H1 (cell line): Measurements from ENCODE around the gene SLC5A11. TPM values are rescaled to one million over a fixed set of nuclear protein-coding genes. Genes with fewer than 3 reads are reported as not detected.

Experiments
- CTCF ChIA-PET: fragments of 300-600 bp; sonication (Branson Sonifier 250); formaldehyde crosslinking; loops from one replicate; lab custom pipeline; 2021; ENCODE audit not compliant: partially characterized antibody; lab: Charles Lee
- POLR2A ChIA-PET: fragments of 300-600 bp; sonication (Branson Sonifier 250); formaldehyde crosslinking; loops from one replicate; lab custom pipeline; 2021; ENCODE audit warnings: inconsistent platforms; ENCODE audit not compliant: partially characterized antibody; lab: Charles Lee
- DNase-seq, 2 experiments: peaks; one replicate each; pipeline versions ENCODE4 v3.0.0 to v3.0.0-alpha.2; 2010 to 2022; ENCODE audit warnings: low spot score in 2 of 2, low read depth in 1 of 2, mixed read lengths in 1 of 2
- FAIRE-seq: peaks from 2 replicates; lab custom pipeline; 2011; peaks lifted over from hg19 to GRCh38; lab: Jason Lieb, UNC
- H2AFZ ChIP-seq: 2 replicates; pipeline ENCODE4 v1.8.1; 2012; ENCODE audit warnings: low read length, inconsistent platforms
- H2AK5ac ChIP-seq: 2 replicates; pipeline ENCODE4 v1.6.1; 2013; ENCODE audit warnings: low read depth, low read length
- H2BK120ac ChIP-seq: replicated peaks from 2 replicates; pipeline ENCODE3; 2013; ENCODE audit warnings: low read depth, low read length, inconsistent platforms
- H2BK12ac ChIP-seq: 2 replicates; pipeline ENCODE4 v1.6.1; 2013; ENCODE audit warnings: low read depth, low read length
- H2BK15ac ChIP-seq: 2 replicates; pipeline ENCODE4 v1.6.1; 2013; ENCODE audit warnings: low read length
- H2BK20ac ChIP-seq: 2 replicates; pipeline ENCODE4 v1.6.1; 2013; ENCODE audit warnings: low read length
- H2BK5ac ChIP-seq: 2 replicates; pipeline ENCODE4 v1.6.1; 2013; ENCODE audit warnings: low read depth, low read length
- H3K14ac ChIP-seq: 2 replicates; pipeline ENCODE4 v1.6.1; 2013; ENCODE audit warnings: inconsistent platforms; ENCODE audit not compliant: insufficient read length
- H3K18ac ChIP-seq: 2 replicates; pipeline ENCODE4 v1.6.1; 2013; ENCODE audit warnings: low read length; ENCODE audit errors: extremely low read depth
- H3K23ac ChIP-seq: 2 replicates; pipeline ENCODE4 v1.6.1; 2013; ENCODE audit warnings: inconsistent platforms; ENCODE audit not compliant: insufficient read length
- H3K23me2 ChIP-seq: 2 replicates; pipeline ENCODE4 v1.6.1; 2013; ENCODE audit warnings: low read depth, low read length
- H3K27ac ChIP-seq: 2 replicates; pipeline ENCODE4 v1.6.1; 2011; ENCODE audit warnings: low read depth, low read length, inconsistent platforms
- H3K27me3 ChIP-seq, 4 experiments: replicated peaks in 1 of 4; 1 replicate in 1 of 4; 2 replicates in 3 of 4; pipeline versions ENCODE4 v1.6.1 to v1.8.1; 2011 to 2013; ENCODE audit warnings: low read length in 3 of 4, mild to moderate bottlenecking in 3 of 4, inconsistent platforms in 2 of 4, mixed read lengths in 2 of 4, moderate library complexity in 1 of 4; ENCODE audit not compliant: control insufficient read depth in 3 of 4, insufficient read depth in 3 of 4; ENCODE audit errors: extremely low read depth in 1 of 4
- H3K36me3 ChIP-seq, 4 experiments: 2 replicates each; pipeline versions ENCODE4 v1.6.1 to v1.8.1; 2011 to 2013; ENCODE audit warnings: mild to moderate bottlenecking in 4 of 4, low read length in 3 of 4, moderate library complexity in 2 of 4, control low read depth in 1 of 4, inconsistent platforms in 1 of 4; ENCODE audit not compliant: insufficient read depth in 4 of 4, control insufficient read depth in 2 of 4
- H3K4ac ChIP-seq: replicated peaks from 2 replicates; pipeline ENCODE3; 2013; ENCODE audit warnings: low read length, low read depth, mixed read lengths, inconsistent platforms; ENCODE audit not compliant: insufficient read length
- H3K4me1 ChIP-seq, 4 experiments: replicated peaks in 1 of 4; 1 replicate in 1 of 4; 2 replicates in 3 of 4; pipeline versions ENCODE4 v1.6.1 to v1.8.1; 2011 to 2013; ENCODE audit warnings: low read length in 3 of 4, inconsistent platforms in 2 of 4, mixed read lengths in 1 of 4; ENCODE audit not compliant: insufficient read depth in 4 of 4, control insufficient read depth in 3 of 4
- H3K4me2 ChIP-seq, 2 experiments: 2 replicates each; pipeline versions ENCODE4 v1.6.1 to v1.8.1; 2011 to 2013; ENCODE audit warnings: low read depth in 2 of 2, low read length in 2 of 2, control low read depth in 1 of 2, inconsistent platforms in 1 of 2, mild to moderate bottlenecking in 1 of 2; ENCODE audit not compliant: insufficient read depth in 1 of 2
- H3K4me3 ChIP-seq, 4 experiments: fragments of 200-600, 300-600 bp in 1 of 4; sonication (generic), shearing (Covaris generic), sonication (Bioruptor Twin) in 1 of 4; 2 replicates each; pipeline versions ENCODE4 v1.5.1 to v1.8.1; 2011 to 2016; ENCODE audit warnings: low read length in 4 of 4, low read depth in 3 of 4, control low read depth in 2 of 4, inconsistent platforms in 2 of 4, mild to moderate bottlenecking in 2 of 4, mixed read lengths in 1 of 4, moderate library complexity in 1 of 4; ENCODE audit not compliant: insufficient read depth in 2 of 4; ENCODE audit errors: extremely low read depth in 1 of 4
- H3K56ac ChIP-seq: replicated peaks from 2 replicates; pipeline ENCODE3; 2013; ENCODE audit warnings: low read depth, mild to moderate bottlenecking, mixed read lengths, low read length, inconsistent platforms; ENCODE audit not compliant: insufficient read length
- H3K79me1 ChIP-seq: 2 replicates; pipeline ENCODE4 v1.6.1; 2013; ENCODE audit warnings: low read depth, low read length, control low read depth
- H3K79me2 ChIP-seq, 2 experiments: 2 replicates each; pipeline versions ENCODE4 v1.6.1 to v1.8.1; 2012 to 2013; ENCODE audit warnings: low read length in 2 of 2, mild to moderate bottlenecking in 2 of 2, inconsistent platforms in 1 of 2; ENCODE audit not compliant: insufficient read depth in 2 of 2, control insufficient read depth in 1 of 2
- H3K9ac ChIP-seq, 4 experiments: replicated peaks in 1 of 4; 1 replicate in 1 of 4; 2 replicates in 3 of 4; pipeline versions ENCODE4 v1.6.1 to v1.8.1; 2011 to 2013; ENCODE audit warnings: low read depth in 3 of 4, low read length in 3 of 4, control low read depth in 2 of 4, mild to moderate bottlenecking in 2 of 4, moderate library complexity in 2 of 4, inconsistent platforms in 1 of 4; ENCODE audit errors: extremely low read depth in 1 of 4
- H3K9me3 ChIP-seq, 2 experiments: 2 replicates each; pipeline versions ENCODE4 v1.6.1 to v1.8.1; 2012 to 2013; ENCODE audit warnings: mild to moderate bottlenecking in 2 of 2, moderate library complexity in 2 of 2, control low read depth in 1 of 2, inconsistent platforms in 1 of 2, low read depth in 1 of 2, low read length in 1 of 2, mixed read lengths in 1 of 2; ENCODE audit not compliant: insufficient read depth in 2 of 2
- H4K20me1 ChIP-seq, 2 experiments: replicated peaks in 1 of 2; 2 replicates each; pipeline versions ENCODE3 to v1.8.1; 2011 to 2013; ENCODE audit warnings: inconsistent platforms in 2 of 2, low read length in 2 of 2, mild to moderate bottlenecking in 1 of 2; ENCODE audit not compliant: insufficient read depth in 2 of 2, control insufficient read depth in 1 of 2
- H4K5ac ChIP-seq: 2 replicates; pipeline ENCODE4 v1.6.1; 2013; ENCODE audit warnings: low read length, low read depth, mixed read lengths, inconsistent platforms; ENCODE audit not compliant: insufficient read length
- H4K8ac ChIP-seq: 2 replicates; pipeline ENCODE4 v1.8.0; 2013; ENCODE audit warnings: mild to moderate bottlenecking, moderate library complexity, low read length, inconsistent platforms; ENCODE audit not compliant: insufficient read depth; ENCODE audit errors: extremely low read depth
- H4K91ac ChIP-seq: replicated peaks from 2 replicates; pipeline ENCODE3; 2013; ENCODE audit warnings: low read length, mixed read lengths, inconsistent platforms; ENCODE audit not compliant: insufficient read length
- CBX8 ChIP-seq: fragments of 300-800, 300-1000 bp; sonication (generic); IDR thresholded peaks from 2 replicates; pipeline ENCODE4 v1.7.1; 2016; ENCODE audit warnings: low read depth, low read length, borderline replicate concordance
- CHD2 ChIP-seq: IDR thresholded peaks from 2 replicates; pipeline ENCODE4 v1.6.1; 2012; ENCODE audit warnings: low read length, improper control_type of control experiment
- CTBP2 ChIP-seq: IDR thresholded peaks from 2 replicates; pipeline ENCODE4 v1.7.0; 2011; ENCODE audit warnings: borderline replicate concordance, mild to moderate bottlenecking, moderate library complexity, mixed read lengths, low read length; ENCODE audit not compliant: insufficient read depth, insufficient read length
- EGR1 ChIP-seq: IDR thresholded peaks from 2 replicates; pipeline ENCODE4 v1.6.1; 2011; ENCODE audit warnings: low read depth, low read length, borderline replicate concordance
- GABPA ChIP-seq: IDR thresholded peaks from 2 replicates; pipeline ENCODE4 v1.6.1; 2011; ENCODE audit warnings: mild to moderate bottlenecking, low read length, moderate library complexity, borderline replicate concordance; ENCODE audit not compliant: insufficient read depth
- JUN ChIP-seq: IDR thresholded peaks from 2 replicates; pipeline ENCODE4 v1.6.1; 2011; ENCODE audit warnings: low read depth, mild to moderate bottlenecking, improper control_type of control experiment, low read length
- JUND ChIP-seq: IDR thresholded peaks from 2 replicates; pipeline ENCODE4 v1.6.1; 2011; ENCODE audit warnings: mild to moderate bottlenecking, improper control_type of control experiment, low read length
- POU5F1 ChIP-seq: IDR thresholded peaks from 2 replicates; pipeline ENCODE4 v1.6.1; 2011; ENCODE audit warnings: low read depth, mild to moderate bottlenecking, low read length, moderate library complexity
- RAD21 ChIP-seq, 2 experiments: IDR thresholded peaks in 1 of 2; conservative IDR thresholded peaks in 1 of 2; 2 replicates each; pipeline ENCODE4 v1.6.1; 2011; ENCODE audit warnings: low read depth in 2 of 2, low read length in 2 of 2, improper control_type of control experiment in 1 of 2, inconsistent platforms in 1 of 2, mild to moderate bottlenecking in 1 of 2, moderate library complexity in 1 of 2
- RXRA ChIP-seq: IDR thresholded peaks from 2 replicates; pipeline ENCODE4 v1.6.1; 2011; ENCODE audit warnings: low read depth, mild to moderate bottlenecking, low read length, moderate library complexity; ENCODE audit not compliant: insufficient read depth
- SAP30 ChIP-seq: fragments of 300-600 bp; sonication (generic); IDR thresholded peaks from 2 replicates; pipeline ENCODE4 v1.7.1; 2012; ENCODE audit warnings: low read length, moderate library complexity, mild to moderate bottlenecking, inconsistent platforms; ENCODE audit not compliant: insufficient read depth, insufficient replicate concordance
- TBP ChIP-seq: IDR thresholded peaks from 2 replicates; pipeline ENCODE4 v1.6.1; 2011; ENCODE audit warnings: low read depth, low read length, improper control_type of control experiment
- YY1 ChIP-seq: IDR thresholded peaks from 2 replicates; pipeline ENCODE4 v1.6.1; 2011; ENCODE audit warnings: low read depth, mild to moderate bottlenecking, low read length
- WGBS, 2 experiments: shearing (Covaris generic) in 1 of 2; methylation state at CpG; one replicate each; pipeline versions ENCODE4 v1.1.6 to v1.1.7; 2013 to 2015; ENCODE audit warnings: low lambda C conversion rate in 2 of 2, mixed read lengths in 2 of 2, inconsistent platforms in 1 of 2, low coverage in 1 of 2, missing lambda C conversion rate in 1 of 2; ENCODE audit not compliant: insufficient replicate concordance in 2 of 2, insufficient coverage in 1 of 2, insufficient read length in 1 of 2; ENCODE audit errors: extremely low coverage in 1 of 2, missing lambda C conversion rate in 1 of 2; 5-methylcytosine and 5-hydroxymethylcytosine counted together
- polyA plus RNA-seq, 7 experiments: library from polyadenylated mRNA; depleted of rRNA in 3 of 7; stranded (reverse) in 5 of 7; unstranded in 2 of 7; fragments of >200 nt in 5 of 7; fragments of 200-250 nt in 2 of 7; gene quantifications; 1 replicate in 5 of 7; 2 replicates in 1 of 7; 4 replicates in 1 of 7; pipeline versions ENCODE4 v1.2.1 to v1.2.3, GENCODE V29; 2011 to 2013; ENCODE audit warnings: missing spikeins in 2 of 7, mixed read lengths in 2 of 7
- total RNA-seq: library from RNA; stranded (reverse); fragmentation: NEBNext Ultra II Directional; extraction: Animal tissue kit (Norgen Biotek cat#: 25700); gene quantifications from 2 replicates; pipeline ENCODE4 v1.2.1, GENCODE V29; 2021

The SLC5A11 gene
- total and polyA plus RNA-seq, 2 of the 8 experiments (the other 6 are each of a cell fraction or from before 2014, with no cell fraction given): 0.26 to 0.59 TPM

- Histone ChIP-seq H2BK120ac (no peak overlapping the region), H3K4me2 (no peak overlapping the region)
- no peak for TF ChIP-seq CTBP2
- no peak for TF ChIP-seq RAD21 (IDR thresholded peaks at IDR 0.05 in 1 of 2, conservative IDR thresholded peaks at IDR 0.05 in 1 of 2; ENCODE audit: low read depth in 2 of 2, low read length in 2 of 2)
- no peak for TF ChIP-seq JUND
- no peak for TF ChIP-seq POU5F1
- no peak for TF ChIP-seq YY1
- TF ChIP-seq TBP: no peak
- TF ChIP-seq CBX8: no peak
- no peak for TF ChIP-seq EGR1
- TF ChIP-seq JUN: no peak
- no peak for TF ChIP-seq RXRA
- TF ChIP-seq CHD2: no peak
- no peak for TF ChIP-seq GABPA
- no peak for TF ChIP-seq SAP30
Observed at GRCh38 chr16:24853169-24853824, 7.5 kb downstream of the SLC5A11 start.

More at GRCh38 chr16:24853169-24853824, 7.5 kb downstream of the SLC5A11 start:
- H3K56ac ChIP-seq: no peak overlapping the region
- no peak overlapping the region for H3K27ac ChIP-seq
- 89% methylated on average over 8 of the region's 8 CpGs; no CpG with 5 or more reads in 1 of the 2 experiments for WGBS, 2 experiments
- H3K23ac ChIP-seq: no peak overlapping the region
- 0 out of 2 replicates have a peak overlapping the region, but pooled peaks have one; percentile 8 for H2AFZ ChIP-seq
- no peak overlapping the region for H4K8ac ChIP-seq
- H3K23me2 ChIP-seq: no peaks in the 10 kb centered on the region
- no peaks in the 10 kb centered on the region for H3K9me3 ChIP-seq
- no peak overlapping the region for H3K4me3 ChIP-seq
- H3K14ac ChIP-seq: no peak overlapping the region
- H3K36me3 ChIP-seq: no peaks in the 10 kb centered on the region
- H2BK12ac ChIP-seq: no peak overlapping the region
- H2BK20ac ChIP-seq: no peak overlapping the region
- DNase-seq (no peak), FAIRE-seq (no peak)
- ChIA-PET CTCF (no interaction called here), POLR2A (no interaction called here)
- no peak overlapping the region for H4K91ac ChIP-seq
- no peaks in the 10 kb centered on the region for H3K79me1 ChIP-seq
- no peak overlapping the region for H4K5ac ChIP-seq
- no peaks in the 10 kb centered on the region for H4K20me1 ChIP-seq
- no peak overlapping the region; a peak in 1 of 7 replicates for H3K9ac ChIP-seq
- H3K79me2 ChIP-seq: no peaks in the 10 kb centered on the region
- no peak overlapping the region for H2BK5ac ChIP-seq
- H2BK15ac ChIP-seq: no peak overlapping the region
- no peak overlapping the region for H3K4ac ChIP-seq
- H3K4me1 ChIP-seq: peaks cover 0 to 3% (median 0%) of the 10 kb centered on the region in 4 experiments; a peak in 1 of 7 replicates
- no peaks in the 10 kb centered on the region for H3K27me3 ChIP-seq
- no peak overlapping the region for H3K18ac ChIP-seq
- H2AK5ac ChIP-seq: no peak overlapping the region
